H9 (cell line): ENCODE data around the gene LOXL1. TPM values are rescaled to one million over a fixed set of nuclear protein-coding genes. Genes with fewer than 3 reads are reported as not detected.

ENCODE experiments used
- DNase-seq: peaks from one replicate; pipeline ENCODE4 v3.0.0-alpha.2; 2017
- H2AFZ ChIP-seq: one replicate; pipeline ENCODE4 v1.6.1; 2013; ENCODE audit warnings: mild to moderate bottlenecking, low read length, control low read depth, moderate library complexity
- H2AK5ac ChIP-seq: 2 replicates; pipeline ENCODE4 v1.6.1; 2013; ENCODE audit warnings: low read length, control low read depth, mixed read lengths; ENCODE audit not compliant: insufficient read length
- H2BK120ac ChIP-seq: one replicate; pipeline ENCODE4 v1.6.1; 2013; ENCODE audit warnings: low read depth, mild to moderate bottlenecking, low read length, control low read depth, inconsistent platforms; ENCODE audit not compliant: poor library complexity, severe bottlenecking
- H2BK12ac ChIP-seq: 2 replicates; pipeline ENCODE4 v1.6.1; 2013; ENCODE audit warnings: low read length, control low read depth, mixed read lengths, low read depth; ENCODE audit not compliant: insufficient read length
- H2BK15ac ChIP-seq: 2 replicates; pipeline ENCODE4 v1.6.1; 2013; ENCODE audit warnings: low read depth, low read length, control low read depth
- H2BK20ac ChIP-seq: one replicate; pipeline ENCODE4 v1.6.1; 2013; ENCODE audit warnings: low read depth, mild to moderate bottlenecking, low read length, control low read depth, inconsistent platforms; ENCODE audit not compliant: poor library complexity, severe bottlenecking
- H2BK5ac ChIP-seq: 2 replicates; pipeline ENCODE4 v1.6.1; 2013; ENCODE audit warnings: low read length, control low read depth, mixed read lengths; ENCODE audit not compliant: insufficient read length
- H3K14ac ChIP-seq: 2 replicates; pipeline ENCODE4 v1.6.1; 2013; ENCODE audit warnings: low read length, control low read depth; ENCODE audit not compliant: insufficient read depth
- H3K18ac ChIP-seq: 2 replicates; pipeline ENCODE4 v1.6.1; 2013; ENCODE audit warnings: low read depth, mild to moderate bottlenecking, mixed read lengths, low read length, control low read depth; ENCODE audit not compliant: insufficient read length
- H3K23ac ChIP-seq: 2 replicates; pipeline ENCODE4 v1.6.1; 2013; ENCODE audit warnings: low read length, control low read depth, mixed read lengths, low read depth; ENCODE audit not compliant: insufficient read length
- H3K23me2 ChIP-seq: 2 replicates; pipeline ENCODE4 v1.6.1; 2013; ENCODE audit warnings: low read depth, mild to moderate bottlenecking, mixed read lengths, low read length, control low read depth; ENCODE audit not compliant: insufficient read length, poor library complexity, severe bottlenecking
- H3K27ac ChIP-seq: 2 replicates; pipeline ENCODE4 v1.5.1; 2013; ENCODE audit warnings: low read length, control low read depth, mixed read lengths, low read depth; ENCODE audit not compliant: insufficient read length
- H3K27me3 ChIP-seq: 2 replicates; pipeline ENCODE4 v1.6.1; 2013; ENCODE audit warnings: low read length, control low read depth, inconsistent platforms; ENCODE audit not compliant: insufficient read depth
- H3K4ac ChIP-seq: 2 replicates; pipeline ENCODE4 v1.6.1; 2013; ENCODE audit warnings: low read depth, mild to moderate bottlenecking, control low read depth, inconsistent platforms, low read length, moderate library complexity
- H3K4me1 ChIP-seq: 2 replicates; pipeline ENCODE4 v1.6.1; 2013; ENCODE audit warnings: low read length, control low read depth, inconsistent platforms; ENCODE audit not compliant: insufficient read depth
- H3K4me2 ChIP-seq: 2 replicates; pipeline ENCODE4 v1.6.1; 2013; ENCODE audit warnings: low read length, control low read depth, mixed read lengths; ENCODE audit not compliant: insufficient read length, insufficient read depth
- H3K56ac ChIP-seq: 2 replicates; pipeline ENCODE4 v1.6.1; 2013; ENCODE audit warnings: low read depth, mild to moderate bottlenecking, mixed read lengths, low read length, control low read depth; ENCODE audit not compliant: insufficient read length
- H3K79me1 ChIP-seq: 2 replicates; pipeline ENCODE4 v1.6.1; 2013; ENCODE audit warnings: low read depth, mild to moderate bottlenecking, moderate library complexity, low read length, control low read depth, inconsistent platforms; ENCODE audit not compliant: insufficient read depth, poor library complexity, severe bottlenecking
- H3K79me2 ChIP-seq: 2 replicates; pipeline ENCODE4 v1.6.1; 2013; ENCODE audit warnings: low read length, control low read depth, inconsistent platforms; ENCODE audit not compliant: insufficient read depth
- H3K9ac ChIP-seq: 2 replicates; pipeline ENCODE4 v1.6.1; 2013; ENCODE audit warnings: low read length, control low read depth, mixed read lengths; ENCODE audit not compliant: insufficient read length; ENCODE audit errors: extremely low read depth
- H3K9me3 ChIP-seq: one replicate; pipeline ENCODE4 v1.6.1; 2013; ENCODE audit warnings: low read depth, low read length, inconsistent platforms; ENCODE audit not compliant: control insufficient read depth
- H3T11ph ChIP-seq: one replicate; pipeline ENCODE4 v1.6.1; 2013; ENCODE audit warnings: mild to moderate bottlenecking, low read length, control low read depth, inconsistent platforms
- H4K20me1 ChIP-seq: one replicate; pipeline ENCODE4 v1.6.1; 2013; ENCODE audit not compliant: control insufficient read depth, insufficient read length, insufficient read depth
- H4K5ac ChIP-seq: 2 replicates; pipeline ENCODE4 v1.6.1; 2013; ENCODE audit warnings: low read depth, mild to moderate bottlenecking, mixed read lengths, low read length, control low read depth; ENCODE audit not compliant: insufficient read length
- H4K8ac ChIP-seq: replicated peaks from 2 replicates; pipeline ENCODE4 v1.6.1; 2013; ENCODE audit warnings: low read length, control low read depth, mixed read lengths, low read depth; ENCODE audit not compliant: insufficient read length
- H4K91ac ChIP-seq: 2 replicates; pipeline ENCODE4 v1.6.1; 2013; ENCODE audit warnings: low read depth, mild to moderate bottlenecking, moderate library complexity, mixed read lengths, low read length, control low read depth; ENCODE audit not compliant: insufficient read length
- H3K27ac Mint-ChIP-seq, 3 experiments: 2 replicates in 2 of 3; 3 replicates in 1 of 3; pipeline ENCODE4 v1.8.0; 2020 to 2021; ENCODE audit warnings: mixed read lengths in 3 of 3, mild to moderate bottlenecking in 1 of 3, moderate library complexity in 1 of 3
- H3K27me3 Mint-ChIP-seq: 2 replicates; pipeline ENCODE4 v1.8.0; 2021; ENCODE audit warnings: low read depth, mild to moderate bottlenecking, moderate library complexity, mixed read lengths
- H3K36me3 Mint-ChIP-seq, 3 experiments: 2 replicates in 2 of 3; 3 replicates in 1 of 3; pipeline ENCODE4 v1.8.0; 2020 to 2021; ENCODE audit warnings: low read depth in 3 of 3, mixed read lengths in 3 of 3; ENCODE audit not compliant: insufficient read depth in 1 of 3
- H3K4me1 Mint-ChIP-seq, 2 experiments: 2 replicates each; pipeline ENCODE4 v1.8.0; 2020; ENCODE audit warnings: mixed read lengths in 2 of 2
- H3K4me3 Mint-ChIP-seq, 2 experiments: 2 replicates in 1 of 2; 3 replicates in 1 of 2; pipeline ENCODE4 v1.8.0; 2020 to 2021; ENCODE audit warnings: mild to moderate bottlenecking in 2 of 2, mixed read lengths in 2 of 2, moderate library complexity in 1 of 2
- H3K9me3 Mint-ChIP-seq, 2 experiments: 2 replicates in 1 of 2; 3 replicates in 1 of 2; pipeline ENCODE4 v1.8.0; 2020; ENCODE audit warnings: mild to moderate bottlenecking in 2 of 2, mixed read lengths in 2 of 2, moderate library complexity in 1 of 2
- CTCF ChIP-seq: fragments of 200-600 bp; sonication (generic); conservative IDR thresholded peaks from 3 replicates; pipeline ENCODE4 v1.8.0; 2021; ENCODE audit warnings: antibody characterized with exemption, mild to moderate bottlenecking
- WGBS: extraction: QIAGEN DNeasy Blood & Tissue Kit; methylation state at CpG from one replicate; pipeline ENCODE4 v1.1.7; 2013; ENCODE audit warnings: missing lambda C conversion rate, low lambda C conversion rate, mixed read lengths; ENCODE audit not compliant: insufficient read length; ENCODE audit errors: extremely low coverage; 5-methylcytosine and 5-hydroxymethylcytosine counted together
- total RNA-seq: library from RNA; stranded (reverse); gene quantifications from 2 replicates; pipeline ENCODE4 v1.2.1, GENCODE V29; 2021

Gene LOXL1
- total RNA-seq, 1 experiment from 2014 or later: 9.1 TPM

- H3K27me3 ChIP-seq: no peaks in the 10 kb centered on the region
- H3K9ac ChIP-seq: no peak overlapping the region
- no peak overlapping the region for H2BK120ac ChIP-seq
- H3K4me1 ChIP-seq: no peaks in the 10 kb centered on the region
- TF ChIP-seq CTCF: no peak
- H3K18ac ChIP-seq: no peak overlapping the region
- no peak overlapping the region for H3K4ac ChIP-seq
- no peak overlapping the region for H3K14ac ChIP-seq
- H2AFZ ChIP-seq: no peak overlapping the region
- no peak overlapping the region for H3T11ph ChIP-seq
- Mint-ChIP-seq H3K4me3 (no peak overlapping the region), H3K27ac (no peak overlapping the region), H3K27me3 (peaks cover 7% of the 10 kb centered on the region), H3K9me3 (no peaks in the 10 kb centered on the region), H3K4me1 (peaks cover 9 to 28% of the 10 kb centered on the region in 2 experiments), H3K36me3 (no peaks in the 10 kb centered on the region; a peak in 1 of 7 replicates)
- no peak overlapping the region for H3K23ac ChIP-seq
- H2BK12ac ChIP-seq: no peak overlapping the region
- no peak overlapping the region for H4K8ac ChIP-seq
- no peaks in the 10 kb centered on the region for H3K23me2 ChIP-seq
- H3K79me2 ChIP-seq: no peaks in the 10 kb centered on the region
- DNase-seq: no peak
- H3K56ac ChIP-seq: no peak overlapping the region
- no CpG with 5 or more reads among the region's 10 CpGs for WGBS
- H2BK5ac ChIP-seq: no peak overlapping the region
- H3K9me3 ChIP-seq: no peaks in the 10 kb centered on the region
- no peak overlapping the region for H3K27ac ChIP-seq
- no peaks in the 10 kb centered on the region for H3K79me1 ChIP-seq
- no peak overlapping the region for H4K91ac ChIP-seq
- H2AK5ac ChIP-seq: no peak overlapping the region
- H2BK20ac ChIP-seq: no peak overlapping the region
- no peak overlapping the region for H4K5ac ChIP-seq
- H2BK15ac ChIP-seq: no peak overlapping the region
- no peaks in the 10 kb centered on the region for H4K20me1 ChIP-seq
- no peak overlapping the region for H3K4me2 ChIP-seq
These were observed 23.2 kb downstream of the LOXL1 start for GRCh38 chr15:73949496-73949895.
